Body of pancreas (tissue), 4 donors: ENCODE data around the gene CDK16.

Source experiments
- CTCF ChIP-seq, 7 experiments: fragments of 450-650 bp in 4 of 7; fragments of 200-600 bp in 3 of 7; sonication (generic) in 3 of 7; IDR thresholded peaks; one replicate each; pipeline ENCODE4 v1.5.1; 2016 to 2019; ENCODE audit warnings: antibody characterized with exemption in 7 of 7
- POLR2A ChIP-seq, 3 donors: fragments of 450-650 bp; IDR thresholded peaks; one replicate each; pipeline ENCODE4 v1.6.1; 2016; ENCODE audit warnings: antibody characterized with exemption in 3 of 3, mild to moderate bottlenecking in 2 of 3

- no peak for TF ChIP-seq CTCF (IDR thresholded peaks at IDR 0.05)
- no peak for TF ChIP-seq POLR2A (IDR thresholded peaks at IDR 0.05)
Measured at GRCh38 chrX:47278691-47279090, 60.2 kb downstream of the CDK16 start.
